Liver (tissue), 9 donors: ENCODE results near the gene NAPA. TPM values are rescaled to one million over a fixed set of nuclear protein-coding genes. Genes with fewer than 3 reads are reported as not detected.

Source experiments
- DNase-seq: peaks from one replicate; pipeline ENCODE4 v3.0.0-alpha.2; 2017; ENCODE audit warnings: low spot score
- H3K27ac ChIP-seq, 2 donors: one replicate each; pipeline ENCODE4 v1.7.0; 2013; ENCODE audit warnings: inconsistent platforms in 2 of 2, low read length in 2 of 2, control low read depth in 1 of 2, low read depth in 1 of 2, mild to moderate bottlenecking in 1 of 2
- H3K27me3 ChIP-seq, 4 donors: one replicate each; pipeline versions ENCODE4 v1.6.1 to v1.7.0; 2013; ENCODE audit warnings: low read length in 3 of 4, inconsistent platforms in 1 of 4, mild to moderate bottlenecking in 1 of 4, moderate library complexity in 1 of 4; ENCODE audit not compliant: control insufficient read depth in 4 of 4, insufficient read depth in 4 of 4
- H3K36me3 ChIP-seq, 4 donors: one replicate each; pipeline versions ENCODE4 v1.6.1 to v1.7.0; 2013; ENCODE audit warnings: low read length in 3 of 4, mild to moderate bottlenecking in 3 of 4, low read depth in 1 of 4, moderate library complexity in 1 of 4; ENCODE audit not compliant: control insufficient read depth in 4 of 4, insufficient read depth in 3 of 4
- H3K4me1 ChIP-seq, 4 donors: one replicate each; pipeline versions ENCODE4 v1.6.1 to v1.7.0; 2013; ENCODE audit warnings: low read length in 3 of 4, mild to moderate bottlenecking in 3 of 4, moderate library complexity in 1 of 4; ENCODE audit not compliant: control insufficient read depth in 4 of 4, insufficient read depth in 4 of 4
- H3K4me3 ChIP-seq, 3 donors: one replicate each; pipeline versions ENCODE4 v1.6.1 to v1.7.0; 2013; ENCODE audit warnings: low read length in 3 of 3, control low read depth in 1 of 3, low read depth in 1 of 3, mild to moderate bottlenecking in 1 of 3
- H3K9ac ChIP-seq, 2 donors: one replicate each; pipeline ENCODE4 v1.7.0; 2013; ENCODE audit warnings: low read length in 2 of 2, mild to moderate bottlenecking in 2 of 2, moderate library complexity in 2 of 2, control low read depth in 1 of 2, low read depth in 1 of 2
- H3K9me3 ChIP-seq, 4 donors: one replicate each; pipeline versions ENCODE4 v1.6.1 to v1.7.0; 2013; ENCODE audit warnings: low read length in 3 of 4; ENCODE audit not compliant: control insufficient read depth in 4 of 4
- EGR1 ChIP-seq, 2 donors: IDR thresholded peaks; 2 replicates each; pipeline ENCODE4 v1.6.1; 2016 to 2018; ENCODE audit warnings: antibody characterized with exemption in 2 of 2, low read depth in 2 of 2
- FOXA1 ChIP-seq: IDR thresholded peaks from 2 replicates; pipeline ENCODE4 v1.6.1; 2016; ENCODE audit warnings: antibody characterized with exemption
- FOXA2 ChIP-seq: IDR thresholded peaks from 2 replicates; pipeline ENCODE4 v1.6.1; 2016; ENCODE audit warnings: antibody characterized with exemption
- GABPA ChIP-seq, 2 donors: IDR thresholded peaks in 1 of 2; conservative IDR thresholded peaks in 1 of 2; 2 replicates each; pipeline ENCODE4 v1.6.1; 2016; ENCODE audit warnings: antibody characterized with exemption in 2 of 2, mild to moderate bottlenecking in 1 of 2, moderate library complexity in 1 of 2
- JUND ChIP-seq, 2 donors: IDR thresholded peaks; 2 replicates each; pipeline ENCODE4 v1.6.1; 2016; ENCODE audit warnings: antibody characterized with exemption in 2 of 2
- NR2F2 ChIP-seq: IDR thresholded peaks from 2 replicates; pipeline ENCODE4 v1.6.1; 2016; ENCODE audit warnings: antibody characterized with exemption
- RAD21 ChIP-seq, 2 donors: IDR thresholded peaks; 2 replicates each; pipeline ENCODE4 v1.6.1; 2016; ENCODE audit warnings: antibody characterized with exemption in 2 of 2, mild to moderate bottlenecking in 2 of 2
- RXRA ChIP-seq, 2 donors: IDR thresholded peaks; 2 replicates each; pipeline ENCODE4 v1.6.1; 2017 to 2018; ENCODE audit warnings: antibody characterized with exemption in 2 of 2, mild to moderate bottlenecking in 1 of 2
- SP1 ChIP-seq: IDR thresholded peaks from 2 replicates; pipeline ENCODE4 v1.6.1; 2018; ENCODE audit warnings: antibody characterized with exemption, mild to moderate bottlenecking
- TAF1 ChIP-seq: conservative IDR thresholded peaks from 2 replicates; pipeline ENCODE4 v1.6.1; 2016; ENCODE audit warnings: antibody characterized with exemption, mild to moderate bottlenecking
- YY1 ChIP-seq: IDR thresholded peaks from 2 replicates; pipeline ENCODE4 v1.6.1; 2016; ENCODE audit warnings: antibody characterized with exemption, mild to moderate bottlenecking
- WGBS: extraction: QIAGEN DNeasy Blood & Tissue Kit; methylation state at CpG from one replicate; pipeline ENCODE4 v1.1.7; 2013; 5-methylcytosine and 5-hydroxymethylcytosine counted together
- polyA plus RNA-seq, 2 donors: library from polyadenylated mRNA; stranded (reverse) in 1 of 2; unstranded in 1 of 2; fragments of 200-250 nt in 1 of 2; fragments of >200 nt in 1 of 2; fragmentation: Nextera tagmentation in 1 of 2; extraction: Ambion mirVana in 1 of 2; gene quantifications; one replicate each; pipeline versions ENCODE4 v1.2.1 to v1.2.3, GENCODE V29; 2013 to 2015
- total RNA-seq, 2 donors: library from RNA; depleted of rRNA; stranded (reverse); fragments of >200 nt; gene quantifications; one replicate each; pipeline ENCODE4 v1.2.3, GENCODE V29; 2014
- TF ChIP-seq, protein P1 (sequence below): IDR thresholded peaks from 2 replicates; pipeline ENCODE4 v1.6.1; 2016; ENCODE audit warnings: antibody characterized with exemption
- TF ChIP-seq, protein P2 (sequence below): IDR thresholded peaks from 2 replicates; pipeline ENCODE4 v1.6.1; 2016; ENCODE audit warnings: antibody characterized with exemption, mild to moderate bottlenecking
- TF ChIP-seq, protein P3 (sequence below): IDR thresholded peaks from 2 replicates; pipeline ENCODE4 v1.6.1; 2016; ENCODE audit warnings: antibody characterized with exemption
- TF ChIP-seq, protein P4 (sequence below): fragments of 150-350 bp; IDR thresholded peaks from 2 replicates; pipeline ENCODE4 v1.5.1; 2017; ENCODE audit warnings: improper control_type of control experiment, low read depth, low read length; ENCODE audit not compliant: missing input control
- donor health status: healthy.
- donor health status: healthy.
- donor health status: healthy.
- donor health status: healthy.
- donor health status: healthy.

NAPA gene
- total and polyA plus RNA-seq, 4 donors: 73.4 to 132 (median 120) TPM

DNA sequence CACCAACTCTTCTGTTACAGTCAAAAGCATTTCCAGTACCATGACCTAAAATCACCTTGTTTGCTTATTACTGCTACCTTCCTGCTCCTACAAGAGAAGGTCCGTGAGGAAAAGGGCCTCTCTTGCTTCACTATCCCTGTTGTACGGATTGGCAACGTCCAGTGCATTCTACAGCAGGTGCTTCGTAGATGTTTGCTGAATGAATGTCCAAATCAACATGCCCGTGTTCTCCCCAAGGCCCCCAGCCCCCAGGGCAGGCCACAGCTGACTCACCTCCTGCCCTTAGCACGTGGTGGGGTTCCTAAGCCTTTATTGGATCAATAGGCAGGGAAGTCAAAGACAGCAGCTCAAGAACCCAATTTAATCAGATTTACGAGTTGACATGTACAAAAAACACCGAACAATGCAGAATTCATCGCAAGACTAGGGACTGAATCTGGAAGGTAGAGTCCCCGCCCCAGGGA lies 5.5 kb upstream of the NAPA start:
- no peak overlapping the region for H3K9ac ChIP-seq
- TF ChIP-seq NR2F2 (no peak), EGR1 (IDR thresholded peaks at IDR 0.05; ENCODE audit: low read depth in 2 of 2) (no peak), GABPA (IDR thresholded peaks at IDR 0.05 in 1 of 2, conservative IDR thresholded peaks at IDR 0.05 in 1 of 2) (no peak), RAD21 (IDR thresholded peaks at IDR 0.05) (no peak), TAF1 (no peak), FOXA1 (no peak), SP1 (no peak), RXRA (IDR thresholded peaks at IDR 0.05) (no peak), FOXA2 (no peak), YY1 (no peak), JUND (IDR thresholded peaks at IDR 0.05) (no peak)
- TF ChIP-seq, protein P1, sequence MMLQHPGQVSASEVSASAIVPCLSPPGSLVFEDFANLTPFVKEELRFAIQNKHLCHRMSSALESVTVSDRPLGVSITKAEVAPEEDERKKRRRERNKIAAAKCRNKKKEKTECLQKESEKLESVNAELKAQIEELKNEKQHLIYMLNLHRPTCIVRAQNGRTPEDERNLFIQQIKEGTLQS: no peak
- TF ChIP-seq, protein P2, sequence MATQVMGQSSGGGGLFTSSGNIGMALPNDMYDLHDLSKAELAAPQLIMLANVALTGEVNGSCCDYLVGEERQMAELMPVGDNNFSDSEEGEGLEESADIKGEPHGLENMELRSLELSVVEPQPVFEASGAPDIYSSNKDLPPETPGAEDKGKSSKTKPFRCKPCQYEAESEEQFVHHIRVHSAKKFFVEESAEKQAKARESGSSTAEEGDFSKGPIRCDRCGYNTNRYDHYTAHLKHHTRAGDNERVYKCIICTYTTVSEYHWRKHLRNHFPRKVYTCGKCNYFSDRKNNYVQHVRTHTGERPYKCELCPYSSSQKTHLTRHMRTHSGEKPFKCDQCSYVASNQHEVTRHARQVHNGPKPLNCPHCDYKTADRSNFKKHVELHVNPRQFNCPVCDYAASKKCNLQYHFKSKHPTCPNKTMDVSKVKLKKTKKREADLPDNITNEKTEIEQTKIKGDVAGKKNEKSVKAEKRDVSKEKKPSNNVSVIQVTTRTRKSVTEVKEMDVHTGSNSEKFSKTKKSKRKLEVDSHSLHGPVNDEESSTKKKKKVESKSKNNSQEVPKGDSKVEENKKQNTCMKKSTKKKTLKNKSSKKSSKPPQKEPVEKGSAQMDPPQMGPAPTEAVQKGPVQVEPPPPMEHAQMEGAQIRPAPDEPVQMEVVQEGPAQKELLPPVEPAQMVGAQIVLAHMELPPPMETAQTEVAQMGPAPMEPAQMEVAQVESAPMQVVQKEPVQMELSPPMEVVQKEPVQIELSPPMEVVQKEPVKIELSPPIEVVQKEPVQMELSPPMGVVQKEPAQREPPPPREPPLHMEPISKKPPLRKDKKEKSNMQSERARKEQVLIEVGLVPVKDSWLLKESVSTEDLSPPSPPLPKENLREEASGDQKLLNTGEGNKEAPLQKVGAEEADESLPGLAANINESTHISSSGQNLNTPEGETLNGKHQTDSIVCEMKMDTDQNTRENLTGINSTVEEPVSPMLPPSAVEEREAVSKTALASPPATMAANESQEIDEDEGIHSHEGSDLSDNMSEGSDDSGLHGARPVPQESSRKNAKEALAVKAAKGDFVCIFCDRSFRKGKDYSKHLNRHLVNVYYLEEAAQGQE: no peak
- TF ChIP-seq, protein P3, sequence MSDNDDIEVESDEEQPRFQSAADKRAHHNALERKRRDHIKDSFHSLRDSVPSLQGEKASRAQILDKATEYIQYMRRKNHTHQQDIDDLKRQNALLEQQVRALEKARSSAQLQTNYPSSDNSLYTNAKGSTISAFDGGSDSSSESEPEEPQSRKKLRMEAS: no peak
- TF ChIP-seq, protein P4, sequence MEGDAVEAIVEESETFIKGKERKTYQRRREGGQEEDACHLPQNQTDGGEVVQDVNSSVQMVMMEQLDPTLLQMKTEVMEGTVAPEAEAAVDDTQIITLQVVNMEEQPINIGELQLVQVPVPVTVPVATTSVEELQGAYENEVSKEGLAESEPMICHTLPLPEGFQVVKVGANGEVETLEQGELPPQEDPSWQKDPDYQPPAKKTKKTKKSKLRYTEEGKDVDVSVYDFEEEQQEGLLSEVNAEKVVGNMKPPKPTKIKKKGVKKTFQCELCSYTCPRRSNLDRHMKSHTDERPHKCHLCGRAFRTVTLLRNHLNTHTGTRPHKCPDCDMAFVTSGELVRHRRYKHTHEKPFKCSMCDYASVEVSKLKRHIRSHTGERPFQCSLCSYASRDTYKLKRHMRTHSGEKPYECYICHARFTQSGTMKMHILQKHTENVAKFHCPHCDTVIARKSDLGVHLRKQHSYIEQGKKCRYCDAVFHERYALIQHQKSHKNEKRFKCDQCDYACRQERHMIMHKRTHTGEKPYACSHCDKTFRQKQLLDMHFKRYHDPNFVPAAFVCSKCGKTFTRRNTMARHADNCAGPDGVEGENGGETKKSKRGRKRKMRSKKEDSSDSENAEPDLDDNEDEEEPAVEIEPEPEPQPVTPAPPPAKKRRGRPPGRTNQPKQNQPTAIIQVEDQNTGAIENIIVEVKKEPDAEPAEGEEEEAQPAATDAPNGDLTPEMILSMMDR: no peak
- no peak overlapping the region for H3K4me3 ChIP-seq
- no peaks in the 10 kb centered on the region for H3K36me3 ChIP-seq
- H3K27ac ChIP-seq: no peak overlapping the region
- H3K9me3 ChIP-seq: no peaks in the 10 kb centered on the region
- H3K27me3 ChIP-seq: no peaks in the 10 kb centered on the region
- peaks cover 0 to 10% (median 1%) of the 10 kb centered on the region in 4 donors for H3K4me1 ChIP-seq
- no peak for DNase-seq
- 84% methylated on average over 10 of the region's 10 CpGs for WGBS

DNA sequence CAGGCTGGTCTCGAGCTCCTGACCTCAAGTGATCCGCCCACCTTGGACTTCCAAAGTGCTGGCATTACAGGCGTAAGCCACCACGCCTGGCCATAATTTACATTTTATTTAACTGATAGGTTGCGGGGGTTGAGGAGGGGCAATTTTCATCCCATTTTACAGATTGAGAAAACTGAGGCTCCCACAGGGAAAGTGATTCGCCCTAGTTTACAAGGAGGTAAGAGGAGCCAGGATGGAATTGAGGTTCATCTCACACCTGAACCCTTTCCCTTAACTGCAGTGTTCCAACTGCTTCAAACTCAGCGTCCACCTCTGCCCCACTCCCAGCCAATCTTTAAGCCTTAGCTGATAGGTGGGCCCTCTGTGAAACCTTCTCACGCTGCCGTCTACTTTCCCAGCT lies 4.0 kb upstream of the NAPA start:
- Histone ChIP-seq H3K9ac (no peak overlapping the region), H3K4me3 (no peak overlapping the region)

More for the DNA sequence above, 4.0 kb upstream of the NAPA start:
- Histone ChIP-seq H3K27me3 (no peaks in the 10 kb centered on the region), H3K36me3 (no peaks in the 10 kb centered on the region), H3K4me1 (peaks cover 0 to 15% (median 3%) of the 10 kb centered on the region in 4 donors), H3K9me3 (no peaks in the 10 kb centered on the region), H3K27ac (no peak overlapping the region)
- TF ChIP-seq FOXA2: no peak
- DNase-seq: no peak
- 91% methylated on average over 9 of the region's 9 CpGs for WGBS
